ENCODE data around the gene TMEFF2.

Gene TMEFF2

GRCh38 chr2:192035731-192036442 lies 158.8 kb downstream of the TMEFF2 start:
- DNase-seq (ENCODE audit: low read depth): peak; percentile 33
- no peak overlapping the region; the same call in 1 of the 2 replicates for H3K4me3 ChIP-seq (ENCODE audit: control insufficient read depth, low read depth, low read length)
- TF ChIP-seq CTCF (IDR thresholded peaks at IDR 0.05; ENCODE audit: control insufficient read depth, insufficient read depth, low read depth, low read length, missing control alignments): no peak

GRCh38 chr2:192030856-192031255 lies 163.9 kb downstream of the TMEFF2 start:
- H3K4me3 ChIP-seq (ENCODE audit: control insufficient read depth, low read depth, low read length): no peak overlapping the region
- no peak for DNase-seq (ENCODE audit: low read depth)
- TF ChIP-seq CTCF (IDR thresholded peaks at IDR 0.05; ENCODE audit: control insufficient read depth, insufficient read depth, low read depth, low read length, missing control alignments): no peak

GRCh38 chr2:192030289-192030688 lies 164.4 kb downstream of the TMEFF2 start:
- no peak for TF ChIP-seq CTCF (IDR thresholded peaks at IDR 0.05; ENCODE audit: control insufficient read depth, insufficient read depth, low read depth, low read length, missing control alignments)

GRCh38 chr2:192029089-192029488 lies 165.6 kb downstream of the TMEFF2 start:
- H3K4me3 ChIP-seq (ENCODE audit: control insufficient read depth, low read depth, low read length): no peak overlapping the region
- peak; percentile 21 for TF ChIP-seq CTCF (IDR thresholded peaks at IDR 0.05; ENCODE audit: control insufficient read depth, insufficient read depth, low read depth, low read length, missing control alignments)
- DNase-seq (ENCODE audit: low read depth): no peak

More at GRCh38 chr2:192030289-192030688, 164.4 kb downstream of the TMEFF2 start:
- no peak for DNase-seq (ENCODE audit: low read depth)
- no peak overlapping the region for H3K4me3 ChIP-seq (ENCODE audit: control insufficient read depth, low read depth, low read length)

- TF ChIP-seq CTCF (IDR thresholded peaks at IDR 0.05; ENCODE audit: control insufficient read depth, insufficient read depth, low read depth, low read length, missing control alignments): no peak
- no peak for DNase-seq (ENCODE audit: low read depth)
- no peak overlapping the region for H3K4me3 ChIP-seq (ENCODE audit: control insufficient read depth, low read depth, low read length)
Measured at GRCh38 chr2:192026825-192027120, 168.0 kb downstream of the TMEFF2 start.

- DNase-seq (ENCODE audit: low read depth): no peak
- TF ChIP-seq CTCF (IDR thresholded peaks at IDR 0.05; ENCODE audit: control insufficient read depth, insufficient read depth, low read depth, low read length, missing control alignments): no peak
- H3K4me3 ChIP-seq (ENCODE audit: control insufficient read depth, low read depth, low read length): no peak overlapping the region
Measured at GRCh38 chr2:192026059-192026824, 168.5 kb downstream of the TMEFF2 start.
